Measurements from ENCODE around the gene NUP98.

- no peak for TF ChIP-seq EZH2 (IDR thresholded peaks at IDR 0.05)
- TF ChIP-seq POLR2AphosphoS5 (IDR thresholded peaks at IDR 0.05; ENCODE audit: borderline replicate concordance, low read depth, low read length), result no peak
- no peak for TF ChIP-seq FOXP2 (optimal IDR thresholded peaks at IDR 0.05; ENCODE audit: control extremely low read depth, extremely low read length, insufficient read depth)
Measured at GRCh38 chr11:3710485-3711259, 86.7 kb downstream of the NUP98 start.

Data from SK-N-MC (cell line).